Spleen (tissue), 11 donors: ENCODE data around the gene SLC39A1. TPM values are rescaled to one million over a fixed set of nuclear protein-coding genes. Genes with fewer than 3 reads are reported as not detected.

Experiments
- DNase-seq: peaks from one replicate; pipeline ENCODE4 v3.0.0-alpha.2; 2020
- H3K27ac ChIP-seq, 8 donors: fragments of 200-600 bp; sonication (generic) in 7 of 8; 1 replicate in 4 of 8; 2 replicates in 4 of 8; pipeline versions ENCODE4 v1.5.0 to v1.8.0; 2016 to 2021; ENCODE audit warnings: inconsistent platforms in 4 of 8, mild to moderate bottlenecking in 4 of 8, moderate library complexity in 1 of 8
- H3K27me3 ChIP-seq, 7 donors: fragments of 200-600 bp; sonication (generic) in 6 of 7; replicated peaks in 1 of 7; 1 replicate in 4 of 7; 2 replicates in 3 of 7; pipeline versions ENCODE4 v1.5.0 to v1.8.0; 2016 to 2021; ENCODE audit warnings: inconsistent platforms in 3 of 7, mild to moderate bottlenecking in 1 of 7
- H3K36me3 ChIP-seq, 6 donors: fragments of 200-600 bp; sonication (generic) in 5 of 6; 1 replicate in 4 of 6; 2 replicates in 2 of 6; pipeline versions ENCODE4 v1.5.0 to v1.8.0; 2016 to 2021; ENCODE audit warnings: inconsistent platforms in 2 of 6
- H3K4me1 ChIP-seq, 6 donors: fragments of 200-600 bp; sonication (generic) in 5 of 6; 1 replicate in 3 of 6; 2 replicates in 3 of 6; pipeline versions ENCODE4 v1.5.0 to v1.8.0; 2016 to 2021; ENCODE audit warnings: inconsistent platforms in 3 of 6
- H3K4me3 ChIP-seq, 8 donors: fragments of 200-600 bp; sonication (generic) in 7 of 8; 1 replicate in 4 of 8; 2 replicates in 4 of 8; pipeline versions ENCODE4 v1.5.0 to v1.8.0; 2016 to 2021; ENCODE audit warnings: inconsistent platforms in 4 of 8, mild to moderate bottlenecking in 4 of 8, moderate library complexity in 2 of 8
- H3K9me3 ChIP-seq, 8 donors: fragments of 200-600 bp; sonication (generic) in 7 of 8; 1 replicate in 4 of 8; 2 replicates in 4 of 8; pipeline versions ENCODE4 v1.5.0 to v1.8.0; 2016 to 2021; ENCODE audit warnings: inconsistent platforms in 4 of 8
- CTCF ChIP-seq, 11 experiments: fragments of 200-600 bp in 7 of 11; fragments of 450-650 bp in 4 of 11; sonication (generic) in 4 of 11; IDR thresholded peaks in 8 of 11; conservative IDR thresholded peaks in 3 of 11; 1 replicate in 7 of 11; 2 replicates in 4 of 11; pipeline versions ENCODE4 v1.4.0 to v1.8.0; 2016 to 2021; ENCODE audit warnings: antibody characterized with exemption in 11 of 11, inconsistent platforms in 4 of 11, mild to moderate bottlenecking in 1 of 11
- POLR2A ChIP-seq, 3 donors: fragments of 450-650 bp; IDR thresholded peaks; one replicate each; pipeline ENCODE4 v1.5.1; 2017; ENCODE audit warnings: antibody characterized with exemption in 3 of 3, mild to moderate bottlenecking in 1 of 3
- POLR2AphosphoS5 ChIP-seq, 3 donors: sonication (generic); formaldehyde crosslinking; IDR thresholded peaks; one replicate each; pipeline ENCODE4 v1.5.1; 2017; ENCODE audit warnings: antibody characterized with exemption in 3 of 3
- WGBS, 5 donors: extraction: QIAGEN DNeasy Blood & Tissue Kit in 3 of 5; methylation state at CpG; one replicate each; pipeline versions ENCODE4 v1.1.5 to v1.1.7; 2013 to 2018; 5-methylcytosine and 5-hydroxymethylcytosine counted together
- intact Hi-C: fragments of 100-400 bp; cut with DNase I; formaldehyde crosslinking; loops from one replicate; pipeline ENCODE4 v1.15.0; 2023; ENCODE audit warnings: low total_unique reads
- polyA plus RNA-seq, 3 donors: library from polyadenylated mRNA; stranded (reverse); fragments of 200-250 nt; gene quantifications; one replicate each; pipeline ENCODE4 v1.2.1, GENCODE V29; 2013
- total RNA-seq, 7 donors: library from RNA; depleted of rRNA in 3 of 7; stranded (reverse); fragments of >200 nt in 3 of 7; fragmentation: NEBNext Ultra II Directional in 4 of 7; extraction: Animal tissue kit (Norgen Biotek cat#: 25700) in 4 of 7; gene quantifications; one replicate each; pipeline versions ENCODE4 v1.1.0 to v1.2.1, GENCODE V29; 2016 to 2021
- donor health status: healthy with polysubstance abuse.
- donor health status: DM: no; HTN: no; CAD: no; lungs with moderate emphysema.
- donor health status: DM: no; HTN: no; CAD: no.
- donor health status: Bipolar disorder and iron deficiency.
- donor health status: healthy.
- donor health status: DM: no; HTN: no; CAD: no.
- donor health status: DM: yes; HTN: yes; CAD: no.

SLC39A1 gene
- total and polyA plus RNA-seq, 10 donors, result 23.6 to 88.4 (median 69.4) TPM

GRCh38 chr1:153991151-153991630 is 27.9 kb upstream of the SLC39A1 start:
- no peak for DNase-seq
- H3K36me3 ChIP-seq, result peaks cover 0 to 50% (median 44%) of the 10 kb centered on the region in 6 donors
- no peaks in the 10 kb centered on the region for H3K9me3 ChIP-seq
- H3K4me1 ChIP-seq, result peaks cover 30 to 69% (median 56%) of the 10 kb centered on the region in 6 donors
- intact Hi-C loops, result no loop called here
- peak overlapping the region; percentile 61 to 95 (median 72) for H3K4me3 ChIP-seq
- TF ChIP-seq POLR2AphosphoS5 (IDR thresholded peaks at IDR 0.05) (no peak), POLR2A (IDR thresholded peaks at IDR 0.05) (no peak), CTCF (IDR thresholded peaks at IDR 0.05 in 8 of 11, conservative IDR thresholded peaks at IDR 0.05 in 3 of 11) (no peak)
- H3K27ac ChIP-seq, result peak overlapping the region; percentile 94 to 99 (median 97)
- H3K27me3 ChIP-seq, result no peaks in the 10 kb centered on the region
- 9 to 15% (median 10%) methylated on average over 9 of the region's 9 CpGs for WGBS, 5 donors

- peak; percentile 92 for DNase-seq
- intact Hi-C loops, result no loop called here
- Histone ChIP-seq H3K4me1 (peaks cover 30 to 75% (median 61%) of the 10 kb centered on the region in 6 donors), H3K36me3 (peaks cover 0 to 44% (median 39%) of the 10 kb centered on the region in 6 donors), H3K4me3 (peak within 1 kb of the TSS; percentile 61 to 95 (median 72)), H3K27me3 (no peaks in the 10 kb centered on the region), H3K27ac (peak within 1 kb of the TSS; percentile 94 to 99 (median 97)), H3K9me3 (no peaks in the 10 kb centered on the region)
- TF ChIP-seq POLR2A (IDR thresholded peaks at IDR 0.05) (peak; percentile 93 to 97 (median 94)), CTCF (IDR thresholded peaks at IDR 0.05 in 8 of 11, conservative IDR thresholded peaks at IDR 0.05 in 3 of 11) (peak in 3 of 11 experiments; percentile 27 to 41 (median 36)), POLR2AphosphoS5 (IDR thresholded peaks at IDR 0.05) (peak; percentile 96 to 100 (median 99))
- 0% methylated on average over 35 to 36 of the region's 36 CpGs for WGBS, 5 donors
These were observed 27.3 kb upstream of the SLC39A1 start, which contains the start of gene RPS27 for GRCh38 chr1:153990468-153991150. RPS27 (plus strand) TSS chr1:153990762; CDS start chr1:153990797, 35 bp downstream.

- TF ChIP-seq POLR2A (IDR thresholded peaks at IDR 0.05) (no peak), CTCF (IDR thresholded peaks at IDR 0.05 in 8 of 11, conservative IDR thresholded peaks at IDR 0.05 in 3 of 11) (no peak), POLR2AphosphoS5 (IDR thresholded peaks at IDR 0.05) (no peak)
- WGBS, 5 donors, result 84 to 95% (median 90%) methylated on average over 8 of the region's 8 CpGs
- Histone ChIP-seq H3K4me3 (no peak overlapping the region), H3K9me3 (no peaks in the 10 kb centered on the region), H3K4me1 (peaks cover 30 to 77% (median 63%) of the 10 kb centered on the region in 6 donors), H3K27me3 (no peaks in the 10 kb centered on the region), H3K36me3 (peaks cover 0 to 23% (median 9%) of the 10 kb centered on the region in 6 donors), H3K27ac (peak overlapping the region in 5 of 8 donors; percentile 82 to 91 (median 86))
- intact Hi-C loops, result no loop called here
- no peak for DNase-seq
These were observed 24.3 kb upstream of the SLC39A1 start for GRCh38 chr1:153987621-153988020.
